ENCODE data around the gene DUSP23.
A peak's percentile ranks its signal among the peaks of the same experiment; 100 is the strongest.

The DUSP23 gene

GRCh38 chr1:159780583-159781582 is at the start of gene DUSP23:
Gene DUSP23 (plus strand): TSS chr1:159780962. CDS start chr1:159781101, 139 bp downstream.
- DNase-seq: peak; percentile 95

- no peak for DNase-seq
Observed at GRCh38 chr1:159737238-159737916, 43.4 kb upstream of the DUSP23 start.

- no peak for DNase-seq
Observed at GRCh38 chr1:159743651-159744410, 36.9 kb upstream of the DUSP23 start.

GRCh38 chr1:159746666-159747065 is 34.1 kb upstream of the DUSP23 start:
- DNase-seq: no peak

GRCh38 chr1:159748370-159748769 is 32.4 kb upstream of the DUSP23 start:
- no peak for DNase-seq

- DNase-seq: no peak
Observed at GRCh38 chr1:159749630-159750029, 31.1 kb upstream of the DUSP23 start.

GRCh38 chr1:159750621-159751020 is 30.1 kb upstream of the DUSP23 start:
- no peak for DNase-seq

GRCh38 chr1:159751031-159751430 is 29.7 kb upstream of the DUSP23 start:
- no peak for DNase-seq

- DNase-seq: no peak
Observed at GRCh38 chr1:159752135-159752580, 28.6 kb upstream of the DUSP23 start.

- DNase-seq: no peak
Observed at GRCh38 chr1:159753386-159753785, 27.4 kb upstream of the DUSP23 start.

- DNase-seq: no peak
Observed at GRCh38 chr1:159755451-159756007, 25.2 kb upstream of the DUSP23 start.

- DNase-seq: no peak
Observed at GRCh38 chr1:159756397-159756796, 24.4 kb upstream of the DUSP23 start.

- DNase-seq: no peak
Observed at GRCh38 chr1:159763686-159764085, 17.1 kb upstream of the DUSP23 start.

GRCh38 chr1:159765806-159766205 is 15.0 kb upstream of the DUSP23 start:
- DNase-seq: no peak

- no peak for DNase-seq
Observed at GRCh38 chr1:159771127-159771895, 9.5 kb upstream of the DUSP23 start.

GRCh38 chr1:159774465-159774864 is 6.3 kb upstream of the DUSP23 start:
- DNase-seq: no peak

- no peak for DNase-seq
Observed at GRCh38 chr1:159775716-159776115, 5.0 kb upstream of the DUSP23 start.

GRCh38 chr1:159778266-159778665 is 2.5 kb upstream of the DUSP23 start:
- DNase-seq: no peak

GRCh38 chr1:159779403-159779851 is 1.3 kb upstream of the DUSP23 start:
- no peak for DNase-seq

GRCh38 chr1:159781992-159782391 is 1.2 kb downstream of the DUSP23 start:
- no peak for DNase-seq

- no peak for DNase-seq
Observed at GRCh38 chr1:159783724-159784123, 3.0 kb downstream of the DUSP23 start.

GRCh38 chr1:159786465-159786864 is 5.7 kb downstream of the DUSP23 start:
- no peak for DNase-seq
